Adrenal gland (tissue), 5 donors: ENCODE data around the gene MARS1.

Experiments used
- POLR2A ChIP-seq, 2 donors: fragments of 450-650 bp; IDR thresholded peaks; one replicate each; pipeline ENCODE4 v1.6.1; 2017; ENCODE audit warnings: antibody characterized with exemption in 2 of 2, mild to moderate bottlenecking in 2 of 2, moderate library complexity in 1 of 2
- TF ChIP-seq, protein P1 (sequence below), 6 experiments: fragments of 450-650 bp in 4 of 6; fragments of 200-600 bp in 2 of 6; sonication (generic) in 1 of 6; IDR thresholded peaks; 1 replicate in 5 of 6; 2 replicates in 1 of 6; pipeline versions ENCODE4 v1.5.1 to v1.8.0; 2016 to 2021; ENCODE audit warnings: antibody characterized with exemption in 6 of 6, mild to moderate bottlenecking in 2 of 6, moderate library complexity in 1 of 6
- donor health status: DM: no; HTN: no; CAD: no.

DNA sequence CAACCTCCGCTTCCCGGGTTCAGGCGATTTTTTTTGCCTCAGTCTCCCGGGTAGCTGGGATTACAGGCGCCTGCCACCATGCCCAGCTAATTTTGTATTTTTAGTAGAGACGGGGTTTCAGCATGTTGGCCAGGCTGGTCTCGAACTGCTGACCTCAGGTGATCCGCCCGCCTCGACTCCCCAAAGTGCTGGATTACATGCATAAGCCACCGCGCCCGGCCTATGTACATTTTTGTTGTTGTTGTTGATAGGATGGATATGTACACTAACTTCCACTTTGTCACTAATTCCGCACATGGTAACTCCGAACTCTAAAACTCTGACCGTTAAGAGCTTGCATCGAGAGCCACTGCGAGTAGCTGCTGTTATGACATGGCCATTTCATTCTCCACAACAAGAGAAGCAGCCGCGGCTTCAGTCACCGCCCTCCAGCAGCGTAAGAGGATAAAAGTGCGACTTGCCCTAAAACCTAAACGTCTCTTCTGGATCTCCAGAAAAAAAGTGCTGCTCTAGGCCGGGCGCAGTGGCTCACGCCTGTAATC, 742 bp upstream of the MARS1 start:
- TF ChIP-seq, protein P1, sequence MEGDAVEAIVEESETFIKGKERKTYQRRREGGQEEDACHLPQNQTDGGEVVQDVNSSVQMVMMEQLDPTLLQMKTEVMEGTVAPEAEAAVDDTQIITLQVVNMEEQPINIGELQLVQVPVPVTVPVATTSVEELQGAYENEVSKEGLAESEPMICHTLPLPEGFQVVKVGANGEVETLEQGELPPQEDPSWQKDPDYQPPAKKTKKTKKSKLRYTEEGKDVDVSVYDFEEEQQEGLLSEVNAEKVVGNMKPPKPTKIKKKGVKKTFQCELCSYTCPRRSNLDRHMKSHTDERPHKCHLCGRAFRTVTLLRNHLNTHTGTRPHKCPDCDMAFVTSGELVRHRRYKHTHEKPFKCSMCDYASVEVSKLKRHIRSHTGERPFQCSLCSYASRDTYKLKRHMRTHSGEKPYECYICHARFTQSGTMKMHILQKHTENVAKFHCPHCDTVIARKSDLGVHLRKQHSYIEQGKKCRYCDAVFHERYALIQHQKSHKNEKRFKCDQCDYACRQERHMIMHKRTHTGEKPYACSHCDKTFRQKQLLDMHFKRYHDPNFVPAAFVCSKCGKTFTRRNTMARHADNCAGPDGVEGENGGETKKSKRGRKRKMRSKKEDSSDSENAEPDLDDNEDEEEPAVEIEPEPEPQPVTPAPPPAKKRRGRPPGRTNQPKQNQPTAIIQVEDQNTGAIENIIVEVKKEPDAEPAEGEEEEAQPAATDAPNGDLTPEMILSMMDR (IDR thresholded peaks at IDR 0.05), result no peak
- no peak for TF ChIP-seq POLR2A (IDR thresholded peaks at IDR 0.05)
